OCI-LY7 (cell line): Measurements from ENCODE around the gene SMPD2. TPM values are rescaled to one million over a fixed set of nuclear protein-coding genes. Genes with fewer than 3 reads are reported as not detected.
A peak's percentile ranks its signal among the peaks of the same experiment; 100 is the strongest.

Source experiments
- BruUV-seq: library from RNA; stranded (reverse); fragments of 400-500 nt; replicated peaks from 2 replicates; lab custom pipeline; 2021; lab: Mats Ljungman, UMichigan
- CTCF ChIA-PET: fragments of 300-600 bp; sonication (Branson Sonifier 250); formaldehyde crosslinking; loops from one replicate; lab custom pipeline; 2022; ENCODE audit warnings: antibody characterized with exemption; ENCODE audit not compliant: unreplicated experiment; lab: Charles Lee
- POLR2A ChIA-PET: fragments of 300-600 bp; sonication (Branson Sonifier 250); formaldehyde crosslinking; loops from one replicate; lab custom pipeline; 2022; ENCODE audit warnings: antibody characterized with exemption; lab: Charles Lee
- DNase-seq: peaks from one replicate; pipeline ENCODE4 v3.0.0-alpha.2; 2015; ENCODE audit warnings: low spot score
- H2AFZ ChIP-seq: fragments of 200-600 bp; sonication (generic), shearing (Covaris generic); 2 replicates; pipeline ENCODE4 v1.6.1; 2014; ENCODE audit warnings: mild to moderate bottlenecking, antibody characterized with exemption, low read length, moderate library complexity
- H3K27ac ChIP-seq: fragments of 200-600 bp; sonication (generic); 2 replicates; pipeline ENCODE4 v1.5.1; 2014; ENCODE audit warnings: mixed run types, low read depth, mild to moderate bottlenecking, moderate library complexity, low read length, inconsistent platforms; ENCODE audit not compliant: poor library complexity, severe bottlenecking
- H3K36me3 ChIP-seq: fragments of 200-600 bp; sonication (generic); 2 replicates; pipeline ENCODE4 v1.6.1; 2014; ENCODE audit warnings: mild to moderate bottlenecking, antibody characterized with exemption, low read length, moderate library complexity, mixed read lengths; ENCODE audit not compliant: insufficient read depth
- H3K4me1 ChIP-seq: fragments of 200-600 bp; sonication (generic); 2 replicates; pipeline ENCODE4 v1.5.1; 2014; ENCODE audit warnings: mild to moderate bottlenecking, low read length; ENCODE audit not compliant: insufficient read depth, poor library complexity, severe bottlenecking
- H3K4me2 ChIP-seq: fragments of 200-600 bp; sonication (generic); 2 replicates; pipeline ENCODE4 v1.6.1; 2014; ENCODE audit warnings: mild to moderate bottlenecking, low read length
- H3K4me3 ChIP-seq: fragments of 200-600 bp; sonication (generic); 2 replicates; pipeline ENCODE4 v1.5.1; 2014; ENCODE audit warnings: mild to moderate bottlenecking, low read depth, low read length; ENCODE audit not compliant: poor library complexity, severe bottlenecking
- H3K79me2 ChIP-seq: fragments of 200-600 bp; sonication (generic); 2 replicates; pipeline ENCODE4 v1.6.1; 2016; ENCODE audit warnings: low read depth, mild to moderate bottlenecking, low read length, moderate library complexity, mixed read lengths; ENCODE audit not compliant: insufficient read depth
- H3K9me2 ChIP-seq: fragments of 200-600 bp; sonication (generic); 2 replicates; pipeline ENCODE4 v1.6.1; 2016; ENCODE audit warnings: mild to moderate bottlenecking, low read length, mixed read lengths; ENCODE audit not compliant: insufficient read depth
- H3K9me3 ChIP-seq: fragments of 200-600 bp; sonication (generic); 2 replicates; pipeline ENCODE4 v1.6.1; 2014; ENCODE audit warnings: mild to moderate bottlenecking, mixed run types, low read length, mixed read lengths
- H4K20me1 ChIP-seq: fragments of 200-600 bp; sonication (generic); 2 replicates; pipeline ENCODE4 v1.6.1; 2014; ENCODE audit warnings: mild to moderate bottlenecking, antibody characterized with exemption, low read length, moderate library complexity, mixed read lengths; ENCODE audit not compliant: insufficient read depth
- CTCF ChIP-seq: fragments of 200-600 bp; sonication (generic); conservative IDR thresholded peaks from 2 replicates; pipeline ENCODE4 v1.5.1; 2014; ENCODE audit warnings: mild to moderate bottlenecking, antibody characterized with exemption, low read length, moderate library complexity, mixed read lengths
- EZH2phosphoT487 ChIP-seq: fragments of 200-600 bp; sonication (generic); IDR thresholded peaks from 2 replicates; pipeline ENCODE4 v1.6.1; 2018; ENCODE audit warnings: low read depth, borderline replicate concordance, mild to moderate bottlenecking, mixed run types, antibody characterized with exemption, low read length, moderate library complexity, mixed read lengths
- intact Hi-C: fragments of 100-400 bp; cut with micrococcal nuclease; formaldehyde crosslinking; loops from one replicate; pipeline ENCODE4 v1.10.0; 2022; ENCODE audit not compliant: unreplicated experiment
- total RNA-seq, 2 experiments: library from RNA; depleted of rRNA in 1 of 2; stranded (reverse); fragments of >200 nt in 1 of 2; shearing (Covaris generic) in 1 of 2; gene quantifications; 2 replicates each; pipeline ENCODE4 v1.2.3, GENCODE V29; 2014 to 2022

SMPD2 gene
- total RNA-seq, 2 experiments from 2014 or later = 15.9 to 24.4 TPM

GRCh38 chr6:109449064-109449794, 8.7 kb downstream of the SMPD2 start:
- DNase-seq = no peak
- no peaks in the 10 kb centered on the region for H4K20me1 ChIP-seq
- POLR2A ChIA-PET = interaction anchor here (0.7 kb wide), 1 partner anchor 8 kb away, joined by 4 read pairs; no protein-coding TSS in a partner anchor
- no peak overlapping the region for H3K4me3 ChIP-seq
- H3K36me3 ChIP-seq = peaks cover 81% of the 10 kb centered on the region
- intact Hi-C loops = no loop called here
- no peaks in the 10 kb centered on the region for H3K9me3 ChIP-seq
- H2AFZ ChIP-seq = no peak overlapping the region
- H3K9me2 ChIP-seq = no peaks in the 10 kb centered on the region
- peaks cover 12% of the 10 kb centered on the region; the same call in 1 of the 2 replicates for H3K79me2 ChIP-seq
- CTCF ChIA-PET = no interaction called here
- peaks cover 46% of the 10 kb centered on the region for H3K4me1 ChIP-seq
- TF ChIP-seq CTCF = no peak
- no peak overlapping the region for H3K27ac ChIP-seq
- no peak overlapping the region for H3K4me2 ChIP-seq
- no TSS peak for BruUV-seq

- H4K20me1 ChIP-seq = no peaks in the 10 kb centered on the region
- no peaks in the 10 kb centered on the region for H3K9me3 ChIP-seq
- CTCF ChIA-PET = interaction anchor here (0.6 kb wide), 1 partner anchor 34 kb away, joined by 3 read pairs; no protein-coding TSS in a partner anchor
- POLR2A ChIA-PET = interaction anchor here (0.7 to 1.5 kb wide), 2 partner anchors 9 to 30 kb away, joined by 4 to 5 read pairs; no protein-coding TSS in a partner anchor
- no peaks in the 10 kb centered on the region for H3K9me2 ChIP-seq
- intact Hi-C loops = loop anchor here (10.0 kb wide), 1 partner anchor 355 kb away; the partner anchor contains the start of genes CEP57L1 and SESN1
- TF ChIP-seq CTCF (no peak), EZH2phosphoT487 (no peak)
- H3K79me2 ChIP-seq = peaks cover 15% of the 10 kb centered on the region; the same call in 1 of the 2 replicates
- BruUV-seq = no TSS peak
- H2AFZ ChIP-seq = no peak overlapping the region
- peaks cover 73% of the 10 kb centered on the region for H3K36me3 ChIP-seq
- peaks cover 49% of the 10 kb centered on the region for H3K4me1 ChIP-seq
- H3K27ac ChIP-seq = no peak overlapping the region
- H3K4me2 ChIP-seq = peak overlapping the region; percentile 13; the same call in 1 of the 2 replicates
- peak; percentile 32 for DNase-seq
- no peak overlapping the region for H3K4me3 ChIP-seq
Observed at GRCh38 chr6:109449795-109450673, 9.5 kb downstream of the SMPD2 start.
